ENCODE measurements around the gene MYH7. TPM values are rescaled to one million over a fixed set of nuclear protein-coding genes. Genes with fewer than 3 reads are reported as not detected.
A peak's percentile ranks its signal among the peaks of the same experiment; 100 is the strongest.

MYH7 gene
- total RNA-seq, 1 donor from 2014 or later: 14,853 TPM

- intact Hi-C loops (cut with micrococcal nuclease): no loop called here
Measured at GRCh38 chr14:23442721-23443356, 7.4 kb upstream of the MYH7 start.

GRCh38 chr14:23441076-23441475, 5.6 kb upstream of the MYH7 start:
- DNase-seq: no peak
- no peaks in the 10 kb centered on the region for H3K36me3 ChIP-seq
- no peak overlapping the region for H3K4me3 ChIP-seq
- H3K27me3 ChIP-seq (ENCODE audit: low read depth): no peaks in the 10 kb centered on the region
- H3K4me1 ChIP-seq: peaks cover 57% of the 10 kb centered on the region
- no peak overlapping the region for H3K27ac ChIP-seq (replicated peaks)
- intact Hi-C loops (cut with micrococcal nuclease): no loop called here
- H3K9me3 ChIP-seq (replicated peaks): no peaks in the 10 kb centered on the region
- no peak for TF ChIP-seq CTCF (IDR thresholded peaks at IDR 0.05; ENCODE audit: borderline replicate concordance)

More at GRCh38 chr14:23442721-23443356, 7.4 kb upstream of the MYH7 start:
- Histone ChIP-seq H3K27ac (replicated peaks) (no peak overlapping the region), H3K27me3 (ENCODE audit: low read depth) (no peaks in the 10 kb centered on the region), H3K4me1 (peaks cover 54% of the 10 kb centered on the region), H3K9me3 (replicated peaks) (no peaks in the 10 kb centered on the region), H3K4me3 (peak overlapping the region; percentile 58), H3K36me3 (no peaks in the 10 kb centered on the region)
- TF ChIP-seq CTCF (IDR thresholded peaks at IDR 0.05; ENCODE audit: borderline replicate concordance): no peak
- DNase-seq: peak; percentile 74

GRCh38 chr14:23439107-23439835, 3.8 kb upstream of the MYH7 start:
- no peak for TF ChIP-seq CTCF (IDR thresholded peaks at IDR 0.05; ENCODE audit: borderline replicate concordance)
- Histone ChIP-seq H3K36me3 (peaks cover 11% of the 10 kb centered on the region), H3K9me3 (replicated peaks) (no peaks in the 10 kb centered on the region), H3K4me3 (peak overlapping the region; percentile 46), H3K27me3 (ENCODE audit: low read depth) (no peaks in the 10 kb centered on the region), H3K27ac (replicated peaks) (no peak overlapping the region), H3K4me1 (peaks cover 42% of the 10 kb centered on the region)
- no peak for DNase-seq
- intact Hi-C loops (cut with micrococcal nuclease): no loop called here

GRCh38 chr14:23438101-23438971, 2.9 kb upstream of the MYH7 start:
- Histone ChIP-seq H3K36me3 (peaks cover 20% of the 10 kb centered on the region), H3K4me3 (peak overlapping the region; percentile 46), H3K27me3 (ENCODE audit: low read depth) (no peaks in the 10 kb centered on the region), H3K27ac (replicated peaks) (no peak overlapping the region), H3K4me1 (peaks cover 49% of the 10 kb centered on the region), H3K9me3 (replicated peaks) (no peaks in the 10 kb centered on the region)
- TF ChIP-seq CTCF (IDR thresholded peaks at IDR 0.05; ENCODE audit: borderline replicate concordance): no peak
- DNase-seq: peak; percentile 72
- intact Hi-C loops (cut with micrococcal nuclease): no loop called here
